D721Med (cell line): ENCODE results near the gene CDKN1C.

Experiments
- DNase-seq: peaks from one replicate; pipeline ENCODE4 v3.0.0; 2011; ENCODE audit warnings: low spot score; ENCODE audit not compliant: insufficient read length
- FAIRE-seq: peaks from 2 replicates; lab custom pipeline; 2011; peaks lifted over from hg19 to GRCh38; lab: Jason Lieb, UNC
- TF ChIP-seq, protein P1 (sequence below): IDR thresholded peaks from 2 replicates; pipeline ENCODE4 v1.5.1; 2012; ENCODE audit warnings: mild to moderate bottlenecking, control low read depth; ENCODE audit not compliant: insufficient read depth; ENCODE audit errors: missing control alignments

Gene CDKN1C

GRCh38 chr11:2904153-2905052 lies 18.8 kb upstream of the CDKN1C start:
- FAIRE-seq (no peak), DNase-seq (no peak)
- TF ChIP-seq, protein P1, sequence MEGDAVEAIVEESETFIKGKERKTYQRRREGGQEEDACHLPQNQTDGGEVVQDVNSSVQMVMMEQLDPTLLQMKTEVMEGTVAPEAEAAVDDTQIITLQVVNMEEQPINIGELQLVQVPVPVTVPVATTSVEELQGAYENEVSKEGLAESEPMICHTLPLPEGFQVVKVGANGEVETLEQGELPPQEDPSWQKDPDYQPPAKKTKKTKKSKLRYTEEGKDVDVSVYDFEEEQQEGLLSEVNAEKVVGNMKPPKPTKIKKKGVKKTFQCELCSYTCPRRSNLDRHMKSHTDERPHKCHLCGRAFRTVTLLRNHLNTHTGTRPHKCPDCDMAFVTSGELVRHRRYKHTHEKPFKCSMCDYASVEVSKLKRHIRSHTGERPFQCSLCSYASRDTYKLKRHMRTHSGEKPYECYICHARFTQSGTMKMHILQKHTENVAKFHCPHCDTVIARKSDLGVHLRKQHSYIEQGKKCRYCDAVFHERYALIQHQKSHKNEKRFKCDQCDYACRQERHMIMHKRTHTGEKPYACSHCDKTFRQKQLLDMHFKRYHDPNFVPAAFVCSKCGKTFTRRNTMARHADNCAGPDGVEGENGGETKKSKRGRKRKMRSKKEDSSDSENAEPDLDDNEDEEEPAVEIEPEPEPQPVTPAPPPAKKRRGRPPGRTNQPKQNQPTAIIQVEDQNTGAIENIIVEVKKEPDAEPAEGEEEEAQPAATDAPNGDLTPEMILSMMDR: no peak

- no peak for DNase-seq
- no peak for FAIRE-seq
- TF ChIP-seq, protein P1: no peak
Measured at GRCh38 chr11:2903672-2904011, 18.1 kb upstream of the CDKN1C start.

GRCh38 chr11:2902784-2903671 lies 17.5 kb upstream of the CDKN1C start:
- no peak for FAIRE-seq
- TF ChIP-seq, protein P1: no peak
- no peak for DNase-seq

DNA sequence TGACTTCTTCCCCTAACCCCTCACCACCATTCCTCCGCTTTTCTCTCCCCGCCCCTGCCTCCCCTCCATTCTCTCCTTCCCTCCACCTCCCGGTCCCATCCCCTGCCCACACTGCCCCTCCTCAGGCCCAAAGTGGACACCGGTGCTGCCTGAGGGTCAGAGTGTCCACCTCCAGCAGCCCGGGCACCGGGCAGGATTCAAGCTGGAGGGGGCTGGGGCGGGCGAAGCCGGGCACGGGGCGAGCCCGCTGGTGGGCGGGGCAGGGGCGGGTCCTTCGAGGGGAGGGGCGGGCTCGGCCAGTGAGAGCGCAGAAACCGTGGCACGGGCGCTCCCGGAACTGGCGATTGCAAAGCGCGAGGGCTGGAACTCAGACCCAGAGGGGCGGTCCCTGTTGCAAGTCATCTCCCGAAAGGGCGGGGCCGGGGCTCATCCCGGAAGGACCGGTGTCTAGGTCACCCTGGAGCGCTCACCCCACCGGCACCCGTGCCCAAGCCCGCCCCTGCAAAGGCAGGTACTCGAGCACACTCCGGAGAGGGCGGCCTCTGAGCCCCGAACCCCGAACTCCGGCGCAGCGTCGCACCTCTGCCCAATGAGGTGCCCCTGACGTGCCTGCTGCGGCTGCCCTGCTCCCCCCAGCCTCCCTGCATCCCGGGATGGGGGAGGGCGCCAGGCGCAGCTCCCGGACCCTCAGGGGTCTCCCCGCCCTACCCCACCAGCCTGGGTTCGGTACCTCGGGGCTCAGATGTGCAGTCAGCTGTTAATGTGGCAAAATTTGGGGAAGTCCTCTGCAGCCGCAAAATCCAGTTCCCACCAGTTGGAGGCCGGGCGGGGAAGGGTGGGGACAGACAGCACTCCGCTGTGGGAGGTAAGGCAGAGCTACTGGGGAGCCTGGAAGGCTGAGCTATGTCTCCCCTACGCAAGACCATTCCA lies 16.5 kb upstream of the CDKN1C start:
- no peak for FAIRE-seq
- TF ChIP-seq, protein P1: no peak
- DNase-seq: peak; percentile 72

DNA sequence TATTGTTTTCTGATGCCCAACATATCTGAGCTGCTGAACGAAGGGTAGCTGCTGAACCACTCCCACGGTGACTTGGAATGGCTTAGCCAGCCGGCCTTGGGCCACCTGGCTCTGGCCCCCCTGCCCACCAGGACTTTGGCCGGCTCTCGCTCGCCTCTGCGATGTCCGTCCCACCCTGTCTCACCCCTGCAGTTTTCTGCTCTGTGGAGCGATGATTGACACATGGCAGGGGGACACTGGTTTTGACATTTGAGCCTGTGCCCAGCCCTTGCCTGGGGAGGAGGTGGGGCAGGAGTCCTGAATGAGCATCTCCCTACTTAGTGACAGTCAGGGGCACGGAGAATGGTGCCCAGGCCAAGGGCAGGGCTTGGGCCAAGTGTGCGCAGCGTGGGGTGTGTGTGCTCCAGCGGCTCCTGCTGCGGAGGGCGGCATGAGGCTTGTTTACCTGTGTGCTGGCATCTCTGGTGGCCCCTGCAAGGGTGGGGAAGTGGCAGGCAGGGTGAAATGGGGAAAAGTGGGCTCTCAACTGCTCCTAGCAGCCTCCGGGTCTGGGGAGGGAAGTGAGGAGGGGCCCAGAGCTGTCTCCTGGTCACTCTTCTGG lies 15.7 kb upstream of the CDKN1C start:
- TF ChIP-seq, protein P1: no peak
- no peak for DNase-seq
- FAIRE-seq: no peak

GRCh38 chr11:2899080-2899783 lies 13.7 kb upstream of the CDKN1C start:
- no peak for FAIRE-seq
- no peak for DNase-seq
- TF ChIP-seq, protein P1: no peak
